Neuronal stem cell (in vitro differentiated cells): ENCODE data around the gene THYN1. TPM values are rescaled to one million over a fixed set of nuclear protein-coding genes. Genes with fewer than 3 reads are reported as not detected.
A peak's percentile ranks its signal among the peaks of the same experiment; 100 is the strongest.

Experiments
- DNase-seq: peaks from one replicate; pipeline ENCODE4 v3.0.0-alpha.2; 2013; ENCODE audit warnings: low spot score
- H2AFZ ChIP-seq: one replicate; pipeline ENCODE4 v1.6.1; 2013; ENCODE audit warnings: mild to moderate bottlenecking, low read length, inconsistent platforms
- H2AK5ac ChIP-seq: 2 replicates; pipeline ENCODE4 v1.6.1; 2013; ENCODE audit warnings: low read depth, mild to moderate bottlenecking, inconsistent platforms, low read length, moderate library complexity, mixed read lengths
- H2BK120ac ChIP-seq: 2 replicates; pipeline ENCODE4 v1.6.1; 2013; ENCODE audit warnings: low read depth, mild to moderate bottlenecking, inconsistent platforms, low read length, moderate library complexity, mixed read lengths
- H2BK12ac ChIP-seq: one replicate; pipeline ENCODE4 v1.6.1; 2013; ENCODE audit warnings: low read length, inconsistent platforms
- H2BK15ac ChIP-seq: 2 replicates; pipeline ENCODE4 v1.6.1; 2013; ENCODE audit warnings: mild to moderate bottlenecking, low read length, inconsistent platforms, mixed read lengths
- H2BK5ac ChIP-seq: one replicate; pipeline ENCODE4 v1.6.1; 2013; ENCODE audit warnings: inconsistent platforms, mild to moderate bottlenecking, low read length, moderate library complexity
- H3K14ac ChIP-seq: one replicate; pipeline ENCODE4 v1.6.1; 2013; ENCODE audit warnings: low read length, inconsistent platforms
- H3K18ac ChIP-seq: 2 replicates; pipeline ENCODE4 v1.6.1; 2013; ENCODE audit warnings: low read length, inconsistent platforms
- H3K23ac ChIP-seq: 2 replicates; pipeline ENCODE4 v1.6.1; 2013; ENCODE audit warnings: low read depth, mild to moderate bottlenecking, mixed read lengths, low read length, inconsistent platforms; ENCODE audit not compliant: poor library complexity
- H3K27ac ChIP-seq: replicated peaks from 3 replicates; pipeline ENCODE4 v1.5.1; 2013; ENCODE audit warnings: low read length, inconsistent platforms
- H3K27me3 ChIP-seq, 3 experiments: 2 replicates each; pipeline ENCODE4 v1.6.1; 2013; ENCODE audit warnings: low read length in 3 of 3, mild to moderate bottlenecking in 2 of 3, inconsistent platforms in 1 of 3, low read depth in 1 of 3, mixed read lengths in 1 of 3, moderate library complexity in 1 of 3; ENCODE audit not compliant: control insufficient read depth in 3 of 3, insufficient read depth in 3 of 3
- H3K36me3 ChIP-seq, 2 donors: replicated peaks in 1 of 2; 2 replicates each; pipeline ENCODE4 v1.6.1; 2013; ENCODE audit warnings: low read length in 2 of 2; ENCODE audit not compliant: control insufficient read depth in 2 of 2, insufficient read depth in 2 of 2
- H3K4ac ChIP-seq: 2 replicates; pipeline ENCODE4 v1.6.1; 2013; ENCODE audit warnings: inconsistent platforms, mild to moderate bottlenecking, low read length, moderate library complexity
- H3K4me1 ChIP-seq, 2 donors: 1 replicate in 1 of 2; 2 replicates in 1 of 2; pipeline ENCODE4 v1.6.1; 2013; ENCODE audit warnings: low read length in 2 of 2, low read depth in 1 of 2; ENCODE audit not compliant: control insufficient read depth in 2 of 2, insufficient read depth in 1 of 2
- H3K4me2 ChIP-seq: one replicate; pipeline ENCODE4 v1.6.1; 2013; ENCODE audit warnings: mild to moderate bottlenecking, low read length, inconsistent platforms; ENCODE audit not compliant: insufficient read depth, poor library complexity, severe bottlenecking
- H3K4me3 ChIP-seq, 2 donors: 2 replicates each; pipeline ENCODE4 v1.5.1; 2013; ENCODE audit warnings: low read length in 2 of 2, mild to moderate bottlenecking in 2 of 2, inconsistent platforms in 1 of 2, moderate library complexity in 1 of 2
- H3K79me1 ChIP-seq: one replicate; pipeline ENCODE4 v1.6.1; 2013; ENCODE audit warnings: low read depth, mild to moderate bottlenecking, inconsistent platforms, low read length, moderate library complexity
- H3K9ac ChIP-seq: one replicate; pipeline ENCODE4 v1.6.1; 2013; ENCODE audit warnings: mild to moderate bottlenecking, low read depth, low read length, inconsistent platforms; ENCODE audit not compliant: poor library complexity
- H3K9me3 ChIP-seq, 2 donors: replicated peaks in 1 of 2; 2 replicates each; pipeline versions ENCODE3 to v1.6.1; 2013; ENCODE audit warnings: low read length in 2 of 2, mild to moderate bottlenecking in 2 of 2, inconsistent platforms in 1 of 2, low read depth in 1 of 2, mixed read lengths in 1 of 2, moderate library complexity in 1 of 2; ENCODE audit not compliant: control insufficient read depth in 2 of 2, insufficient read depth in 1 of 2
- H4K8ac ChIP-seq: one replicate; pipeline ENCODE4 v1.6.1; 2013; ENCODE audit warnings: low read depth, mild to moderate bottlenecking, inconsistent platforms, low read length, moderate library complexity
- H4K91ac ChIP-seq: one replicate; pipeline ENCODE4 v1.6.1; 2013; ENCODE audit warnings: low read length, low read depth, mild to moderate bottlenecking, inconsistent platforms; ENCODE audit not compliant: poor library complexity
- WGBS, 2 donors: extraction: QIAGEN DNeasy Blood & Tissue Kit; methylation state at CpG; one replicate each; pipeline ENCODE4 v1.1.7; 2013; ENCODE audit warnings: missing lambda C conversion rate in 2 of 2, mixed read lengths in 1 of 2; ENCODE audit not compliant: insufficient read length in 2 of 2, insufficient replicate concordance in 1 of 2; ENCODE audit errors: extremely low coverage in 2 of 2; 5-methylcytosine and 5-hydroxymethylcytosine counted together
- polyA plus RNA-seq, 2 experiments: library from polyadenylated mRNA; stranded (reverse); fragments of 200-250 nt; gene quantifications; one replicate each; pipeline ENCODE4 v1.2.3, GENCODE V29; 2013

Gene THYN1
- polyA plus RNA-seq (2013, experiment 1 of 2) = 78.7 TPM
- polyA plus RNA-seq (2013, experiment 2 of 2) = 77.8 TPM

DNA sequence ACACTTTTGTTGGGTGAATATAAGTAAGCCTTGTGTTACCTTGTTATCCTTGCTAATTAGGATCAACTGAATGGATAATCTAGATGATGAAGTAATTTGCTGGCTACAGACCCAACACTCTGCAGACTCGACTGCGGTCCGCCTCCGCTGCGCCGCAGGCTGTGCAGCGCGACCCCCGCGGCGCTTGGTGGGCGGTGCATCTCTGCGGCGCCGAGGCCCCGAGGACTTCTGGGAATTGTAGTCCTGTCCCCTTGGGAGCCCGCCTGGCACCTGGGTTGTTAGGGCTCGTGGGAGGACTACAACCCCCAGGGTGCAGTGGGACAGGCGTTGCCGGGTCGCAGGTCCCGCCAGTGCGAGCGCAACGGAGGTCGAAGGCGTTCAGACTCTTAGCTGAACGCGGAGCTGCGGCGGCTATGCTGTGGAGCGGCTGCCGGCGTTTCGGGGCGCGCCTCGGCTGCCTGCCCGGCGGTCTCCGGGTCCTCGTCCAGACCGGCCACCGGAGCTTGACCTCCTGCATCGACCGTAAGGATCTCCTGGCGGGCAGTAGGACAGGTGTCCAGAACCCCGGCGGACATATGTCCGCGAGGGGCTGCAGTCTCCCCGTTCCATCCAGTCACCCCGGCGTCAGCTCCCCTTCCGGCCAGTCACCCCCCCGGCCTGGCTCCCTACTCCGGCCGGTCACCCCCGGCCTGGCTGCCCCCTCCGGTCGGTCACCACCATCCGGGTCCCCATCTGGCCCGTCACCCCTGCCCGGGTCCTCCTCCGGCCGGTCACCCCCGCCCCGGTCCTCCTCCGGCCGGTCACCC is at the start of gene THYN1, which contains the start of gene ACAD8:
THYN1 (minus strand) TSS at position 165 of the 806 bp plus-strand sequence. CDS start 470 bp downstream, outside the sequence.
ACAD8 (plus strand) TSS at position 381 of the 806 bp plus-strand sequence; CDS start at position 414, 33 bp downstream.
- Histone ChIP-seq H3K18ac (peak within 1 kb of the TSS; percentile 90), H2BK120ac (no peak within 1 kb of the TSS), H3K4me3 (peak within 1 kb of the TSS; percentile 67 to 93), H3K4ac (no peak within 1 kb of the TSS), H3K36me3 (peaks cover 15 to 47% of the 10 kb centered on the region in 2 donors), H2AFZ (peak within 1 kb of the TSS; percentile 98), H3K4me1 (peaks cover 0 to 3% of the 10 kb centered on the region in 2 donors), H3K9ac (peak within 1 kb of the TSS; percentile 96), H2BK15ac (no peak within 1 kb of the TSS), H3K9me3 (no peaks in the 10 kb centered on the region), H2AK5ac (no peak within 1 kb of the TSS), H3K23ac (peak within 1 kb of the TSS; percentile 66), H3K14ac (no peak within 1 kb of the TSS), H4K91ac (no peak within 1 kb of the TSS), H3K27me3 (no peaks in the 10 kb centered on the region), H4K8ac (no peak within 1 kb of the TSS), H3K4me2 (peak within 1 kb of the TSS; percentile 79), H2BK5ac (no peak within 1 kb of the TSS), H3K27ac (no peak within 1 kb of the TSS), H2BK12ac (no peak within 1 kb of the TSS), H3K79me1 (no peaks in the 10 kb centered on the region)
- DNase-seq = peak; percentile 95
- no CpG with 5 or more reads among the region's 70 CpGs for WGBS, 2 donors

- Histone ChIP-seq H3K79me1 (no peaks in the 10 kb centered on the region), H4K8ac (no peak overlapping the region), H2BK5ac (no peak overlapping the region), H3K27ac (no peak overlapping the region), H2BK12ac (no peak overlapping the region), H3K23ac (no peak overlapping the region), H3K4ac (no peak overlapping the region), H3K18ac (no peak overlapping the region), H3K9ac (no peak overlapping the region), H2AFZ (no peak overlapping the region), H3K14ac (no peak overlapping the region), H2BK15ac (no peak overlapping the region), H3K36me3 (no peaks in the 10 kb centered on the region), H3K27me3 (peaks cover 0 to 35% (median 0%) of the 10 kb centered on the region in 3 experiments), H3K9me3 (no peaks in the 10 kb centered on the region), H3K4me2 (no peak overlapping the region), H3K4me1 (no peaks in the 10 kb centered on the region), H2BK120ac (no peak overlapping the region), H4K91ac (no peak overlapping the region), H3K4me3 (no peak overlapping the region), H2AK5ac (no peak overlapping the region)
- WGBS, 2 donors = no CpG with 5 or more reads among the region's 9 CpGs
- DNase-seq = no peak
These were observed 41.5 kb upstream of the THYN1 start for GRCh38 chr11:134294664-134295063.

GRCh38 chr11:134293119-134294113 is 40.3 kb upstream of the THYN1 start:
- no CpG with 5 or more reads among the region's 20 CpGs for WGBS, 2 donors
- H2AFZ ChIP-seq = no peak overlapping the region
- peak overlapping the region; percentile 65 for H3K23ac ChIP-seq
- H2BK5ac ChIP-seq = no peak overlapping the region
- H3K27me3 ChIP-seq = peaks cover 0 to 28% (median 0%) of the 10 kb centered on the region in 3 experiments
- H3K9me3 ChIP-seq = no peaks in the 10 kb centered on the region
- H3K4me3 ChIP-seq = no peak overlapping the region
- no peak overlapping the region for H3K27ac ChIP-seq
- H3K4me2 ChIP-seq = no peak overlapping the region
- no peak overlapping the region for H2BK15ac ChIP-seq
- peak overlapping the region; percentile 46 for H2AK5ac ChIP-seq
- H3K79me1 ChIP-seq = no peaks in the 10 kb centered on the region
- H3K36me3 ChIP-seq = no peaks in the 10 kb centered on the region
- H3K18ac ChIP-seq = peak overlapping the region; percentile 48
- no peak for DNase-seq
- H3K9ac ChIP-seq = peak overlapping the region; percentile 70
- H3K4ac ChIP-seq = no peak overlapping the region
- no peaks in the 10 kb centered on the region for H3K4me1 ChIP-seq
- no peak overlapping the region for H2BK12ac ChIP-seq
- H2BK120ac ChIP-seq = no peak overlapping the region
- peak overlapping the region; percentile 56 for H3K14ac ChIP-seq
- H4K91ac ChIP-seq = peak overlapping the region; percentile 72
- H4K8ac ChIP-seq = no peak overlapping the region
